ENCODE data around the gene TIPRL. TPM values are rescaled to one million over a fixed set of nuclear protein-coding genes. Genes with fewer than 3 reads are reported as not detected.

TIPRL gene
- polyA plus RNA-seq, 1 of the 3 experiments (the other 2 are of a cell fraction), result 16.4 TPM

DNA sequence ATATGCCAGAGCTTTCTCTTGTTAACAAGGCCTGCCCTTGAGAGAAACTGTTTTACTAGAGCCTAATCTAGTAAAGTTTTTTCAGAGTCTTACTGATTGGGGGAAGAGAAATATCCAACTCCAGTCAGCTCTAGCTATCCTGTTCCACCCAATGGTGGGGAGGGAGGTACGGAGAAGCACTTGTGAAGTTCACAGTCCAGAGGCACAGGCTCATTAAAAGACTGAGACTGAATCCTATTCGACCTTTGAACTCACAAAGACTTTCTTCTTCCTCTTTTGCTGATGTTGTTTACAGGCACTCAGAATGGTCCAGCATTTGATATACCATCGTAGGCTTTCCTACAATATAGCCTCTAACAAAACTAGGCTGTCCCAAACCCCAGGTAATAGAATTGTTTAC is 31.6 kb downstream of the TIPRL start:
- no peaks in the 10 kb centered on the region for H3K27me3 ChIP-seq (ENCODE audit: insufficient read depth)
- no peak for TF ChIP-seq GABPA (IDR thresholded peaks at IDR 0.05; ENCODE audit: low read depth)
- TF ChIP-seq YY1 (IDR thresholded peaks at IDR 0.05; ENCODE audit: low read depth), result no peak
- no peak for TF ChIP-seq RAD21 (IDR thresholded peaks at IDR 0.05; ENCODE audit: low read length)
- no peak for TF ChIP-seq JUND (IDR thresholded peaks at IDR 0.05)
- no peak for TF ChIP-seq RCOR1 (IDR thresholded peaks at IDR 0.05; ENCODE audit: low read length)
- no peak for TF ChIP-seq POLR2AphosphoS5 (IDR thresholded peaks at IDR 0.05; ENCODE audit: low read depth, low read length)
- no peak for TF ChIP-seq TCF12 (IDR thresholded peaks at IDR 0.05)
- TF ChIP-seq TAF1 (IDR thresholded peaks at IDR 0.05; ENCODE audit: borderline replicate concordance, low read depth, low read length), result no peak
- TF ChIP-seq MEF2A (IDR thresholded peaks at IDR 0.05; ENCODE audit: borderline replicate concordance, low read depth), result no peak
- TF ChIP-seq, protein P1, sequence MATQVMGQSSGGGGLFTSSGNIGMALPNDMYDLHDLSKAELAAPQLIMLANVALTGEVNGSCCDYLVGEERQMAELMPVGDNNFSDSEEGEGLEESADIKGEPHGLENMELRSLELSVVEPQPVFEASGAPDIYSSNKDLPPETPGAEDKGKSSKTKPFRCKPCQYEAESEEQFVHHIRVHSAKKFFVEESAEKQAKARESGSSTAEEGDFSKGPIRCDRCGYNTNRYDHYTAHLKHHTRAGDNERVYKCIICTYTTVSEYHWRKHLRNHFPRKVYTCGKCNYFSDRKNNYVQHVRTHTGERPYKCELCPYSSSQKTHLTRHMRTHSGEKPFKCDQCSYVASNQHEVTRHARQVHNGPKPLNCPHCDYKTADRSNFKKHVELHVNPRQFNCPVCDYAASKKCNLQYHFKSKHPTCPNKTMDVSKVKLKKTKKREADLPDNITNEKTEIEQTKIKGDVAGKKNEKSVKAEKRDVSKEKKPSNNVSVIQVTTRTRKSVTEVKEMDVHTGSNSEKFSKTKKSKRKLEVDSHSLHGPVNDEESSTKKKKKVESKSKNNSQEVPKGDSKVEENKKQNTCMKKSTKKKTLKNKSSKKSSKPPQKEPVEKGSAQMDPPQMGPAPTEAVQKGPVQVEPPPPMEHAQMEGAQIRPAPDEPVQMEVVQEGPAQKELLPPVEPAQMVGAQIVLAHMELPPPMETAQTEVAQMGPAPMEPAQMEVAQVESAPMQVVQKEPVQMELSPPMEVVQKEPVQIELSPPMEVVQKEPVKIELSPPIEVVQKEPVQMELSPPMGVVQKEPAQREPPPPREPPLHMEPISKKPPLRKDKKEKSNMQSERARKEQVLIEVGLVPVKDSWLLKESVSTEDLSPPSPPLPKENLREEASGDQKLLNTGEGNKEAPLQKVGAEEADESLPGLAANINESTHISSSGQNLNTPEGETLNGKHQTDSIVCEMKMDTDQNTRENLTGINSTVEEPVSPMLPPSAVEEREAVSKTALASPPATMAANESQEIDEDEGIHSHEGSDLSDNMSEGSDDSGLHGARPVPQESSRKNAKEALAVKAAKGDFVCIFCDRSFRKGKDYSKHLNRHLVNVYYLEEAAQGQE (IDR thresholded peaks at IDR 0.05; ENCODE audit: low read depth, low read length), result no peak
- TF ChIP-seq CHD2 (IDR thresholded peaks at IDR 0.05; ENCODE audit: low read length, partially characterized antibody), result no peak
- TF ChIP-seq FOXJ3 (CRISPR knock-in tag; IDR thresholded peaks at IDR 0.05), result no peak
- H3K4me2 ChIP-seq, result no peak overlapping the region
- no peak overlapping the region for H2AFZ ChIP-seq (ENCODE audit: low read depth)
- H4K20me1 ChIP-seq (ENCODE audit: insufficient read depth), result no peaks in the 10 kb centered on the region
- H3K9me2 ChIP-seq, result no peaks in the 10 kb centered on the region
- DNase-seq, result no peak
- peaks cover 0 to 1% of the 10 kb centered on the region in 2 experiments for H3K36me3 ChIP-seq (replicated peaks in 1 of 2; ENCODE audit: control insufficient read depth in 1 of 2, insufficient read depth in 2 of 2, low read length in 1 of 2)
- POLR2A ChIA-PET, result no interaction called here
- H3K79me2 ChIP-seq (ENCODE audit: insufficient read depth), result no peaks in the 10 kb centered on the region
- no peaks in the 10 kb centered on the region for H3F3A ChIP-seq (replicated peaks; ENCODE audit: insufficient read depth)
- no peaks in the 10 kb centered on the region for H3K4me1 ChIP-seq (ENCODE audit: control insufficient read depth in 1 of 2, insufficient read depth in 2 of 2, low read depth in 1 of 2, low read length in 1 of 2)
- H3K9me3 ChIP-seq, result no peaks in the 10 kb centered on the region
- no peak overlapping the region for H3K4me3 ChIP-seq (ENCODE audit: low read depth in 2 of 2, low read length in 1 of 2)
- no peak overlapping the region for H3K9ac ChIP-seq
- 51% methylated on average over 3 of the region's 3 CpGs for WGBS (ENCODE audit: low lambda C conversion rate)
- CTCF ChIA-PET, result interaction anchor here (1.2 kb wide), 1 partner anchor 25 kb away, joined by 5 read pairs; no protein-coding TSS in a partner anchor
- no peak overlapping the region for H3K27ac ChIP-seq (ENCODE audit: low read depth in 2 of 2, low read length in 1 of 2)

DNA sequence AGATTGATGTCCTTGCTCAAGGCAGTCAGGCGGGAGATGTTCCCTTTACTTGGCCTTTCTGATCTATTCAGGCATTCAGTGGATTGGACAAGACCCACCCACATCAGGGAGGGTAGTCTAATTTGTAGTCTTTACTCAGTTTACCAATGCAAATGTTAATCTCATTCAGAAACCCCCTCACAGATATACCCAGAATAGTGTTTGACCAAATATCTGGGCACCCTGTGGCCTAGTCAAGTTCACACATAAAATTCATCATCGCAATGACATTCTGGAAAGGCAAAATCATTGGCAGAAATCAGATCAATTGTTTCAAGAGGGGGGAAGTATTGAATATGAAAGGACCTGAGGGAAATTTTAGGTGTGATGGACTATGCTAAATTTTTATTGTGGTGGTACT is 34.6 kb downstream of the TIPRL start:
- Histone ChIP-seq H3K4me2 (no peak overlapping the region), H2AFZ (ENCODE audit: low read depth) (no peak overlapping the region), H3K9me3 (no peaks in the 10 kb centered on the region), H3K79me2 (ENCODE audit: insufficient read depth) (no peaks in the 10 kb centered on the region), H3K4me1 (ENCODE audit: control insufficient read depth in 1 of 2, insufficient read depth in 2 of 2, low read depth in 1 of 2, low read length in 1 of 2) (no peaks in the 10 kb centered on the region), H3K9me2 (no peaks in the 10 kb centered on the region), H3K27ac (ENCODE audit: low read depth in 2 of 2, low read length in 1 of 2) (no peak overlapping the region), H4K20me1 (ENCODE audit: insufficient read depth) (no peaks in the 10 kb centered on the region), H3F3A (replicated peaks; ENCODE audit: insufficient read depth) (no peaks in the 10 kb centered on the region), H3K36me3 (replicated peaks in 1 of 2; ENCODE audit: control insufficient read depth in 1 of 2, insufficient read depth in 2 of 2, low read length in 1 of 2) (no peaks in the 10 kb centered on the region), H3K27me3 (ENCODE audit: insufficient read depth) (no peaks in the 10 kb centered on the region), H3K9ac (no peak overlapping the region), H3K4me3 (ENCODE audit: low read depth in 2 of 2, low read length in 1 of 2) (no peak overlapping the region)
- POLR2A ChIA-PET, result no interaction called here
- no peak for DNase-seq
- TF ChIP-seq SIN3A (IDR thresholded peaks at IDR 0.05; ENCODE audit: borderline replicate concordance, low read depth, low read length), result no peak
- TF ChIP-seq MXI1 (IDR thresholded peaks at IDR 0.05; ENCODE audit: low read depth, low read length), result no peak
- TF ChIP-seq TEAD4 (IDR thresholded peaks at IDR 0.05; ENCODE audit: borderline replicate concordance, insufficient read depth), result no peak
- no peak for TF ChIP-seq RXRA (IDR thresholded peaks at IDR 0.05; ENCODE audit: borderline replicate concordance, low read depth)
- TF ChIP-seq, protein P1 (IDR thresholded peaks at IDR 0.05; ENCODE audit: low read depth, low read length), result no peak
- no peak for TF ChIP-seq FOSL2 (IDR thresholded peaks at IDR 0.05; ENCODE audit: borderline replicate concordance, low read depth)
- no peak for TF ChIP-seq RAD21 (IDR thresholded peaks at IDR 0.05; ENCODE audit: low read length)
- TF ChIP-seq NRF1 (IDR thresholded peaks at IDR 0.05; ENCODE audit: low read depth, low read length), result no peak
- no peak for TF ChIP-seq POLR2AphosphoS5 (IDR thresholded peaks at IDR 0.05; ENCODE audit: low read depth, low read length)
- CTCF ChIA-PET, result no interaction called here
- 84% methylated on average over 2 of the region's 2 CpGs for WGBS (ENCODE audit: low lambda C conversion rate)
